Adrenal gland (tissue), 12 donors: ENCODE measurements around the gene SERPINE1. TPM values are rescaled to one million over a fixed set of nuclear protein-coding genes. Genes with fewer than 3 reads are reported as not detected.
"Not testable (repeated sequence)": the region's sequence is repeated elsewhere in the genome, so short reads cannot be mapped to it uniquely, and the experiment has no call there.

Experiments
- DNase-seq, 7 donors: peaks; one replicate each; pipeline ENCODE4 v3.0.0-alpha.2; 2019 to 2020
- H3K27ac ChIP-seq, 5 donors: fragments of 200-600 bp; sonication (generic) in 4 of 5; 1 replicate in 3 of 5; 2 replicates in 2 of 5; pipeline versions ENCODE4 v1.5.1 to v1.8.0; 2016 to 2020; ENCODE audit warnings: mild to moderate bottlenecking in 1 of 5
- H3K27me3 ChIP-seq: fragments of 200-600 bp; 2 replicates; pipeline ENCODE4 v1.8.0; 2021
- H3K36me3 ChIP-seq, 2 donors: fragments of 200-600 bp; replicated peaks in 1 of 2; 1 replicate in 1 of 2; 2 replicates in 1 of 2; pipeline versions ENCODE4 v1.5.1 to v1.8.0; 2018 to 2022
- H3K4me1 ChIP-seq, 2 donors: fragments of 200-600 bp; replicated peaks in 1 of 2; 1 replicate in 1 of 2; 2 replicates in 1 of 2; pipeline versions ENCODE4 v1.5.1 to v1.8.0; 2018 to 2021
- H3K4me3 ChIP-seq, 4 donors: fragments of 200-600 bp; sonication (generic) in 3 of 4; one replicate each; pipeline ENCODE4 v1.5.1; 2016 to 2018
- H3K9me3 ChIP-seq, 3 donors: fragments of 200-600 bp; sonication (generic) in 1 of 3; replicated peaks in 1 of 3; 1 replicate in 2 of 3; 2 replicates in 1 of 3; pipeline versions ENCODE4 v1.5.1 to v1.8.0; 2016 to 2021
- CTCF ChIP-seq, 6 experiments: fragments of 450-650 bp in 4 of 6; fragments of 200-600 bp in 2 of 6; sonication (generic) in 1 of 6; IDR thresholded peaks; 1 replicate in 5 of 6; 2 replicates in 1 of 6; pipeline versions ENCODE4 v1.5.1 to v1.8.0; 2016 to 2021; ENCODE audit warnings: antibody characterized with exemption in 6 of 6, mild to moderate bottlenecking in 2 of 6, moderate library complexity in 1 of 6
- POLR2A ChIP-seq, 2 donors: fragments of 450-650 bp; IDR thresholded peaks; one replicate each; pipeline ENCODE4 v1.6.1; 2017; ENCODE audit warnings: antibody characterized with exemption in 2 of 2, mild to moderate bottlenecking in 2 of 2, moderate library complexity in 1 of 2
- WGBS, 4 donors: extraction: QIAGEN DNeasy Blood & Tissue Kit in 2 of 4; methylation state at CpG; one replicate each; pipeline versions ENCODE4 v1.1.5 to v1.1.7; 2013 to 2017; 5-methylcytosine and 5-hydroxymethylcytosine counted together
- intact Hi-C, 2 donors: fragments of 100-400 bp; cut with DNase I; formaldehyde crosslinking; loops; one replicate each; pipeline versions ENCODE4 v1.14.1 to v1.15.0; 2022 to 2023
- polyA plus RNA-seq, 3 donors: library from polyadenylated mRNA; stranded (reverse); fragments of 200-250 nt in 2 of 3; fragments of 350-450 nt in 1 of 3; fragmentation: Illumina TruSeq in 1 of 3; extraction: RNeasy Lipid Tissue Mini Kit (QIAGEN cat#74804) in 1 of 3; gene quantifications; one replicate each; pipeline ENCODE4 v1.2.3, GENCODE V29; 2013 to 2014
- total RNA-seq, 9 donors: library from RNA; depleted of rRNA in 4 of 9; stranded (reverse); fragments of >200 nt in 4 of 9; fragments of 120-200 nt in 1 of 9; fragmentation: NEBNext Ultra II Directional in 1 of 9; extraction: Animal tissue kit (Norgen Biotek cat#: 25700) in 1 of 9; gene quantifications; one replicate each; pipeline versions ENCODE4 v1.1.0 to v1.2.4, GENCODE V29; 2013 to 2023
- donor health status: healthy with polysubstance abuse.
- donor health status: Bipolar disorder and iron deficiency.
- donor health status: DM: yes; HTN: yes; CAD: no.
- donor health status: DM: no; HTN: no; CAD: no.
- donor health status: DM: no; HTN: no; CAD: no.
- donor health status: DM: yes; HTN: yes; CAD: no.

SERPINE1 gene
- total and polyA plus RNA-seq, 12 donors = 4.8 to 118 (median 20.9) TPM

GRCh38 chr7:101129603-101130117 lies 2.8 kb downstream of the SERPINE1 start:
- Histone ChIP-seq H3K4me1 (peaks cover 12 to 24% of the 10 kb centered on the region in 2 donors), H3K4me3 (no peak overlapping the region), H3K27ac (no peak overlapping the region), H3K36me3 (no peaks in the 10 kb centered on the region), H3K27me3 (no peaks in the 10 kb centered on the region), H3K9me3 (no peaks in the 10 kb centered on the region)
- WGBS, 4 donors = 86 to 95% (median 87%) methylated on average over 3 of the region's 3 CpGs
- intact Hi-C loops = loop anchor here (5.0 kb wide), 1 partner anchor 32 kb away; no protein-coding TSS in a partner anchor
- no peak for DNase-seq
- TF ChIP-seq POLR2A (IDR thresholded peaks at IDR 0.05) (no peak), CTCF (IDR thresholded peaks at IDR 0.05) (no peak)

DNA sequence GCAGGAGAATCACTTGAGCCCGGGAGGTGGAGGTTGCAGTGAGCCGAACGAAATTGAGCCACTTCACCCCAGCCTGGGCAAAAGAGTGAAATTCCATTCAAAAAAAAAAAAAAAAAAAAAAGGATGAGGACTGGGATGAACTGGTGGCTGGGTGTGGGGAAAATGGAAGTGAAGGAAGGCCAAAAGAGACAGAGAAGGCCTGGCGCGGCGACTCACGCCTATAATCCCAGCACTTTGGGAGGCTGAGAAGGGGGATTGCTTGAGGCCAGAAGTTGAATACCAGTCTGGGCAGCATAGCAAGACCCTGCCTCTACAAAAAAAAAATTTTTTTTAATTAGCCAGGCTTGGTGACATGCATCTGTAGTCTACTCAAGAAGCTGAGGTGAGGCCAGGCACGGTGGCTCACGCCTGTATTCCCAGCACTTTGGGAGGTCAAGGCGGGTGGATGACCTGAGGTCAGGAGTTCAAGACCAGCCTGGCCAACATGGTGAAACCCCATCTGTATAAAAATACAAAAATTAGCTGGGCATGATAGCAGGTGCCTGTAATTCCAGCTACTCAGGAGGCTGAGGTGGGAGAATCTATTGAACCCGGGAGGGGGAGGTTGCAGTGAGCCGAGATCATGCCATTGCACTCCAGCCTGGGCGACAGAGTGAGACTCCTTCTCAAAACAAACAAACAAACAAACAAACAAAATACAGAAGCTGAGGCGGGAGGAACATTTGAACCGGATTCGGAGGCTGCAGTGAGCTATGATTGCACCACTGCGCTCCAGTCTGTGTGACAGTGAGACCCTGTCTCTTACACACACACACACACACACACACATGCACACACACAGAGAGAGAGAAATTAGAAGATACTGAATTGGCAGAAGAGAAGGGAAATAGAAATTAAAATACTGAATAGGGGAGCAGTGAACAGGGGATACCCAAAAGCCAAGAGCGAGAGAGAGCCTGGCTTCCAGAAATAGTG lies 6.0 kb downstream of the SERPINE1 start:
- not testable (repeated sequence) for DNase-seq, H3K27ac ChIP-seq
- intact Hi-C loops = loop anchor here (5.0 kb wide), 1 partner anchor 36 kb away; no protein-coding TSS in a partner anchor

DNA sequence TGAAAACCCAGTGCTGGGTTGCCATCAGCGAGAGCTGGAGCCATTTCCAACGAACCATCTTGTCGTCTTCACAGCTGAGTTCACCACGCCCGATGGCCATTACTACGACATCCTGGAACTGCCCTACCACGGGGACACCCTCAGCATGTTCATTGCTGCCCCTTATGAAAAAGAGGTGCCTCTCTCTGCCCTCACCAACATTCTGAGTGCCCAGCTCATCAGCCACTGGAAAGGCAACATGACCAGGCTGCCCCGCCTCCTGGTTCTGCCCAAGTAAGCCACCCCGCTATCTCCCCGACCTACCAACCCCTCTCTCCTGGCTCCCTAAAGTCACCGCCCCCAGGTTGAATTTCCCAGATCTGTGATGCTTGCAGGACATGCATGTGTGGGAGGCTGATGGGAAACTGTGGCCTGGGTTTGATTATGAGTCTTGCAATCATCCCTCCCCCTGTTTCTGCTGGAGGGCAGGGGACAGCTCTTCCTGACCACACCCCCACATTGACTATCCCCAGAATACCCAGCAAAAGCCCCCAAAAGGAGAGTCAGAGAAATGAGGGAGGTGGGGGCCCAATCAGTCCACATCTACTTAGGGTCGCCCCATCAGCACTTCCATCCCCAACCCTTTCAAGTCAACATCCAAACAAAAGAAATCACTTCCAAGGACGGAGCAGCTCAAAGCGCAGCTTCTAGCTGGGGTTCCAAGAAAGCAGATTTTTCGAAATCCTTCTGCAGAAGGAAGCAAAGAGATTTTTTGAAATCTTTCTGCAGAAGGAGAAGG lies 6.9 kb downstream of the SERPINE1 start:
- Histone ChIP-seq H3K27ac (no peak overlapping the region), H3K27me3 (no peaks in the 10 kb centered on the region), H3K4me1 (peaks cover 0 to 12% of the 10 kb centered on the region in 2 donors), H3K36me3 (no peaks in the 10 kb centered on the region), H3K9me3 (no peaks in the 10 kb centered on the region), H3K4me3 (no peak overlapping the region)
- WGBS, 4 donors = 78 to 89% (median 86%) methylated on average over 15 of the region's 15 CpGs
- no peak for DNase-seq
- no peak for TF ChIP-seq POLR2A (IDR thresholded peaks at IDR 0.05)
- TF ChIP-seq CTCF (IDR thresholded peaks at IDR 0.05) = no peak
- intact Hi-C loops = loop anchor here (5.0 kb wide), 1 partner anchor 37 kb away; no protein-coding TSS in a partner anchor

More for the DNA sequence above, 6.0 kb downstream of the SERPINE1 start:
- H3K4me3 ChIP-seq, H3K36me3 ChIP-seq, H3K27me3 ChIP-seq, H3K9me3 ChIP-seq, H3K4me1 ChIP-seq: not testable (repeated sequence)
- WGBS, 4 donors = 84 to 98% (median 90%) methylated on average over 18 of the region's 18 CpGs

GRCh38 chr7:101134399-101134980 lies 7.6 kb downstream of the SERPINE1 start:
- Histone ChIP-seq H3K4me1 (peaks cover 0 to 15% of the 10 kb centered on the region in 2 donors), H3K4me3 (no peak overlapping the region), H3K27me3 (no peaks in the 10 kb centered on the region), H3K9me3 (no peaks in the 10 kb centered on the region), H3K36me3 (no peaks in the 10 kb centered on the region), H3K27ac (no peak overlapping the region)
- intact Hi-C loops = loop anchor here (5.0 kb wide), 1 partner anchor 37 kb away; no protein-coding TSS in a partner anchor
- WGBS, 4 donors = 78 to 88% (median 86%) methylated on average over 6 of the region's 6 CpGs
- no peak for DNase-seq
- no peak for TF ChIP-seq POLR2A (IDR thresholded peaks at IDR 0.05)
